Measurements from ENCODE around the gene SBK3. TPM values are rescaled to one million over a fixed set of nuclear protein-coding genes. Genes with fewer than 3 reads are reported as not detected.

The SBK3 gene
- total and polyA plus RNA-seq, 7 donors = 0.79 to 30.8 (median 7.9) TPM

GRCh38 chr19:55494172-55494761 lies 51.1 kb downstream of the SBK3 start:
- Histone ChIP-seq H3K4me1 (no peaks in the 10 kb centered on the region), H3K36me3 (ENCODE audit: insufficient read depth in 1 of 2, low read depth in 1 of 2) (peaks cover 0 to 3% of the 10 kb centered on the region in 2 donors), H3K27me3 (ENCODE audit: insufficient read depth in 3 of 3, low read length in 2 of 3) (peaks cover 0 to 5% (median 2%) of the 10 kb centered on the region in 3 donors), H3K27ac (peak overlapping the region; percentile 46), H3K4me3 (peak overlapping the region; percentile 52), H3K9me3 (no peaks in the 10 kb centered on the region)
- TF ChIP-seq CTCF (IDR thresholded peaks at IDR 0.05) = no peak
- ATAC-seq (peak; percentile 20 to 70 (median 42)), DNase-seq (peak; percentile 74 to 78)
- intact Hi-C loops (cut with DNase I) = no loop called here
- WGBS, 3 donors = 45 to 57% (median 51%) methylated on average over 15 to 22 of the region's 22 CpGs

- H3K27ac ChIP-seq = peak overlapping the region; percentile 46
Observed at GRCh38 chr19:55493645-55494171, 51.6 kb downstream of the SBK3 start.

GRCh38 chr19:55493052-55493644 lies 52.2 kb downstream of the SBK3 start:
- 38 to 48% (median 42%) methylated on average over 17 to 18 of the region's 18 CpGs for WGBS, 3 donors
- no peak for ATAC-seq

More at GRCh38 chr19:55493645-55494171, 51.6 kb downstream of the SBK3 start:
- H3K36me3 ChIP-seq (ENCODE audit: insufficient read depth in 1 of 2, low read depth in 1 of 2) = peaks cover 0 to 1% of the 10 kb centered on the region in 2 donors
- no peaks in the 10 kb centered on the region for H3K4me1 ChIP-seq
- peak in 1 of 2 donors; percentile 54 for DNase-seq
- WGBS, 3 donors = 57 to 60% (median 58%) methylated on average over 27 to 38 of the region's 38 CpGs
- TF ChIP-seq CTCF (IDR thresholded peaks at IDR 0.05) = no peak
- peak in 1 of 4 donors; percentile 3 for ATAC-seq
- H3K4me3 ChIP-seq = peak overlapping the region; percentile 52
- no peaks in the 10 kb centered on the region for H3K9me3 ChIP-seq
- H3K27me3 ChIP-seq (ENCODE audit: insufficient read depth in 3 of 3, low read length in 2 of 3) = peaks cover 0 to 7% (median 5%) of the 10 kb centered on the region in 3 donors
- intact Hi-C loops (cut with DNase I) = no loop called here

GRCh38 chr19:55492362-55492944 lies 52.9 kb downstream of the SBK3 start:
- Histone ChIP-seq H3K27me3 (ENCODE audit: insufficient read depth in 3 of 3, low read length in 2 of 3) (peaks cover 0 to 7% (median 5%) of the 10 kb centered on the region in 3 donors), H3K9me3 (no peaks in the 10 kb centered on the region)
- no peak for ATAC-seq

More at GRCh38 chr19:55493052-55493644, 52.2 kb downstream of the SBK3 start:
- Histone ChIP-seq H3K4me1 (no peaks in the 10 kb centered on the region), H3K27ac (peak overlapping the region; percentile 46), H3K27me3 (ENCODE audit: insufficient read depth in 3 of 3, low read length in 2 of 3) (peaks cover 0 to 7% (median 5%) of the 10 kb centered on the region in 3 donors), H3K36me3 (ENCODE audit: insufficient read depth in 1 of 2, low read depth in 1 of 2) (no peaks in the 10 kb centered on the region), H3K9me3 (no peaks in the 10 kb centered on the region), H3K4me3 (peak overlapping the region; percentile 52)
- intact Hi-C loops (cut with DNase I) = no loop called here
- DNase-seq = no peak
- TF ChIP-seq CTCF (IDR thresholded peaks at IDR 0.05) = no peak

More at GRCh38 chr19:55492362-55492944, 52.9 kb downstream of the SBK3 start:
- Histone ChIP-seq H3K4me3 (no peak overlapping the region), H3K4me1 (no peaks in the 10 kb centered on the region), H3K36me3 (ENCODE audit: insufficient read depth in 1 of 2, low read depth in 1 of 2) (no peaks in the 10 kb centered on the region), H3K27ac (no peak overlapping the region)
- TF ChIP-seq CTCF (IDR thresholded peaks at IDR 0.05) = no peak
- DNase-seq = no peak
- intact Hi-C loops (cut with DNase I) = no loop called here
- WGBS, 3 donors = 37 to 41% (median 39%) methylated on average over 12 of the region's 12 CpGs

All from psoas muscle (tissue), 8 donors.